Gastrocnemius medialis (tissue), 4 donors: ENCODE data around the gene OR5W2.
"Not testable (repeated sequence)": the region's sequence is repeated elsewhere in the genome, so short reads cannot be mapped to it uniquely, and the experiment has no call there.

Experiments used
- CTCF ChIP-seq, 5 experiments: fragments of 450-650 bp in 3 of 5; fragments of 200-600 bp in 2 of 5; sonication (generic) in 2 of 5; IDR thresholded peaks in 4 of 5; conservative IDR thresholded peaks in 1 of 5; 1 replicate in 4 of 5; 2 replicates in 1 of 5; pipeline ENCODE4 v1.5.1; 2016 to 2019; ENCODE audit warnings: antibody characterized with exemption in 5 of 5, mild to moderate bottlenecking in 3 of 5, moderate library complexity in 3 of 5
- POLR2A ChIP-seq, 2 donors: fragments of 450-650 bp; IDR thresholded peaks; one replicate each; pipeline ENCODE4 v1.6.1; 2017; ENCODE audit warnings: antibody characterized with exemption in 2 of 2, mild to moderate bottlenecking in 2 of 2, moderate library complexity in 2 of 2

GRCh38 chr11:55867354-55867753 lies 47.0 kb downstream of the OR5W2 start:
- not testable (repeated sequence) for TF ChIP-seq CTCF (IDR thresholded peaks at IDR 0.05 in 4 of 5, conservative IDR thresholded peaks at IDR 0.05 in 1 of 5); POLR2A (IDR thresholded peaks at IDR 0.05)
